GM18868 (cell line): Measurements from ENCODE around the gene TTC39C.

Experiments used
- ATAC-seq: cut with Tn5 transposase; IDR thresholded peaks from one replicate; pipeline ENCODE4 v1.9.1; 2021; ENCODE audit warnings: mild to moderate bottlenecking, moderate library complexity; ENCODE audit not compliant: unreplicated experiment

Gene TTC39C

GRCh38 chr18:24014062-24014985, at the start of gene TTC39C:
Gene TTC39C (plus strand): TSS chr18:24014754. CDS start chr18:24014872, 118 bp downstream.
- ATAC-seq, result peak; percentile 45

GRCh38 chr18:23966909-23967308, 47.6 kb upstream of the TTC39C start:
- no peak for ATAC-seq

GRCh38 chr18:23967321-23968089, 47.0 kb upstream of the TTC39C start:
- ATAC-seq, result peak; percentile 74

GRCh38 chr18:23968638-23969604, 45.6 kb upstream of the TTC39C start:
- no peak for ATAC-seq

- ATAC-seq, result no peak
These were observed 44.9 kb upstream of the TTC39C start for GRCh38 chr18:23969664-23970063.

- ATAC-seq, result no peak
These were observed 44.1 kb upstream of the TTC39C start for GRCh38 chr18:23970161-23971096.

- ATAC-seq, result no peak
These were observed 43.5 kb upstream of the TTC39C start for GRCh38 chr18:23971097-23971440.

GRCh38 chr18:23971666-23972230, 42.8 kb upstream of the TTC39C start:
- ATAC-seq, result no peak

GRCh38 chr18:23972453-23972852, 42.1 kb upstream of the TTC39C start:
- peak; percentile 89 for ATAC-seq

- ATAC-seq, result no peak
These were observed 37.5 kb upstream of the TTC39C start for GRCh38 chr18:23977103-23977502.

- ATAC-seq, result no peak
These were observed 36.7 kb upstream of the TTC39C start for GRCh38 chr18:23977719-23978483.

GRCh38 chr18:23981369-23981980, 33.1 kb upstream of the TTC39C start:
- peak; percentile 99 for ATAC-seq

- ATAC-seq, result no peak
These were observed 32.1 kb upstream of the TTC39C start for GRCh38 chr18:23982155-23983079.

GRCh38 chr18:23983112-23983511, 31.4 kb upstream of the TTC39C start:
- no peak for ATAC-seq

- ATAC-seq, result peak; percentile 85
These were observed 27.8 kb upstream of the TTC39C start for GRCh38 chr18:23986600-23987359.
